Upper lobe of right lung (tissue), 1 donor: ENCODE results near the gene ARPIN. TPM values are rescaled to one million over a fixed set of nuclear protein-coding genes. Genes with fewer than 3 reads are reported as not detected.
"Not testable (repeated sequence)": the region's sequence is repeated elsewhere in the genome, so short reads cannot be mapped to it uniquely, and the experiment has no call there.

Experiments
- ATAC-seq: fragments of 200-7000 bp; cut with Tn5 transposase; one replicate; pipeline ENCODE4 v1.9.1; 2020; ENCODE audit warnings: mild to moderate bottlenecking, moderate library complexity
- DNase-seq: peaks from one replicate; pipeline ENCODE4 v3.0.0-alpha.2; 2020
- H3K27ac ChIP-seq: fragments of 200-600 bp; one replicate; pipeline ENCODE4 v1.8.0; 2022
- H3K27me3 ChIP-seq: fragments of 200-600 bp; one replicate; pipeline ENCODE4 v1.8.0; 2022; ENCODE audit warnings: mild to moderate bottlenecking
- H3K36me3 ChIP-seq: fragments of 200-600 bp; one replicate; pipeline ENCODE4 v1.8.0; 2022
- H3K4me1 ChIP-seq: fragments of 200-600 bp; one replicate; pipeline ENCODE4 v1.8.0; 2022
- H3K4me3 ChIP-seq: fragments of 200-600 bp; one replicate; pipeline ENCODE4 v1.8.0; 2022; ENCODE audit warnings: mild to moderate bottlenecking
- H3K9me3 ChIP-seq: fragments of 200-600 bp; one replicate; pipeline ENCODE4 v1.8.0; 2022
- intact Hi-C: fragments of 100-400 bp; cut with DNase I; formaldehyde crosslinking; loops from one replicate; pipeline ENCODE4 v1.11.0; 2022
- total RNA-seq: library from RNA; stranded (reverse); fragmentation: NEBNext Ultra II Directional; extraction: Animal tissue kit (Norgen Biotek cat#: 25700); gene quantifications from one replicate; pipeline ENCODE4 v1.2.1, GENCODE V29; 2021
- TF ChIP-seq, protein P1 (sequence below): fragments of 200-600 bp; IDR thresholded peaks from one replicate; pipeline ENCODE4 v1.8.0; 2022; ENCODE audit warnings: antibody characterized with exemption
- donor health status: DM: no; HTN: yes; CAD: no; lungs with severe emphysema.

Gene ARPIN
- total RNA-seq, 1 donor from 2014 or later = 30.5 TPM

DNA sequence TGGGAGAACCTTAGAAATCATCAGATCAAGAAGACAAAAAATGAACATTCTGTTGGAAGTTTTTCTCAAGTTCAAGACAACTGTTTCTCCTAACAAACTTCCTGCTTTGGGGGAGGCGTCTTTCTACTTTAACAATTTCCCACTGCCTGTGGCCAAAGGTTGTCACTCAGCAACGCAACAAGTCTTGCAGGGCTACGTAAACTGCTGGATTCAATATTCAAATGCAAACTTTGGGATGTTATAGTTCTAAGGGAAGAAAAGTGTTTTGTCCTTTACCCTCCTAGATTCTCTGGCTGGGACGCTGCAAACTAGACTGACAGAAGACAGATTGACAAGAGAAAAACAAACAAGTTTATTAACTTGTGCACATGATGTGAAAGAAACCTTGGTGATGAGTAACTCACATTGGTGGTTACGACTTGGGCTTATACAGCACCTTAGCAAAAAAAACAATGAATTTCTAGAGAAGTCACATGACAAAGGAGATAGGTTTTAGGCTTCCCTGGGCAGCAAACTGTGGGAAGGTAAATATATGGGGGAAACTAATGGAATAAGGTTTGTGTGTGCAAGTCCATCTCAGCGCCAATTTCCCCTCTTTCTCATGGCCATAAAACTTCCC, 34.0 kb upstream of the ARPIN start:
- ATAC-seq (no peak), DNase-seq (no peak)
- Histone ChIP-seq H3K4me3 (no peak overlapping the region), H3K27me3 (no peaks in the 10 kb centered on the region), H3K4me1 (no peaks in the 10 kb centered on the region), H3K36me3 (no peaks in the 10 kb centered on the region), H3K9me3 (no peaks in the 10 kb centered on the region), H3K27ac (no peak overlapping the region)
- TF ChIP-seq, protein P1, sequence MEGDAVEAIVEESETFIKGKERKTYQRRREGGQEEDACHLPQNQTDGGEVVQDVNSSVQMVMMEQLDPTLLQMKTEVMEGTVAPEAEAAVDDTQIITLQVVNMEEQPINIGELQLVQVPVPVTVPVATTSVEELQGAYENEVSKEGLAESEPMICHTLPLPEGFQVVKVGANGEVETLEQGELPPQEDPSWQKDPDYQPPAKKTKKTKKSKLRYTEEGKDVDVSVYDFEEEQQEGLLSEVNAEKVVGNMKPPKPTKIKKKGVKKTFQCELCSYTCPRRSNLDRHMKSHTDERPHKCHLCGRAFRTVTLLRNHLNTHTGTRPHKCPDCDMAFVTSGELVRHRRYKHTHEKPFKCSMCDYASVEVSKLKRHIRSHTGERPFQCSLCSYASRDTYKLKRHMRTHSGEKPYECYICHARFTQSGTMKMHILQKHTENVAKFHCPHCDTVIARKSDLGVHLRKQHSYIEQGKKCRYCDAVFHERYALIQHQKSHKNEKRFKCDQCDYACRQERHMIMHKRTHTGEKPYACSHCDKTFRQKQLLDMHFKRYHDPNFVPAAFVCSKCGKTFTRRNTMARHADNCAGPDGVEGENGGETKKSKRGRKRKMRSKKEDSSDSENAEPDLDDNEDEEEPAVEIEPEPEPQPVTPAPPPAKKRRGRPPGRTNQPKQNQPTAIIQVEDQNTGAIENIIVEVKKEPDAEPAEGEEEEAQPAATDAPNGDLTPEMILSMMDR = no peak
- intact Hi-C loops = no loop called here

- H3K27me3 ChIP-seq, H3K36me3 ChIP-seq, ATAC-seq, H3K4me1 ChIP-seq, H3K4me3 ChIP-seq, H3K9me3 ChIP-seq, DNase-seq, H3K27ac ChIP-seq, intact Hi-C loops: not testable (repeated sequence)
Measured at GRCh38 chr15:89943721-89944120, 31.0 kb upstream of the ARPIN start.

DNA sequence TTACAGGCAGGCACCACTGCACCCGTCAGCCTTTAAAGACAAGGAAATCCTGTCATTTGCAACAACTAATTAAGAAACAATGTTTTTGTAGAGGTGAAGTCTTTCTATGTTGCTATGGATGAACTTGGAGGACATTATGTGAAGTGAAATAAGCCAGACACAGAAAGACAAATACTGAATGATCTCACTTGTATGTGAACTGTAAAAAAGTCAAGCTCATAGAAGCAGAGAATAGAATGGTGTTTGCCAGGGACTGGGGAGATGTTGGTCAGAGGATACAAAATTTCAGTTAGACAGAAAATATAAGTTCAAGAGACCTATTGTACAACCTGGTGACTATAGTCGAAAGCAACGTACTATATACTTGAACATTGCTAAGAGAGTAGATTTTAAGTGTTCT, 27.2 kb upstream of the ARPIN start:
- no peaks in the 10 kb centered on the region for H3K36me3 ChIP-seq
- intact Hi-C loops = no loop called here
- no peak overlapping the region for H3K4me3 ChIP-seq
- no peaks in the 10 kb centered on the region for H3K9me3 ChIP-seq
- H3K27me3 ChIP-seq = no peaks in the 10 kb centered on the region
- no peak overlapping the region for H3K27ac ChIP-seq
- ATAC-seq (no peak), DNase-seq (no peak)
- TF ChIP-seq, protein P1 = no peak
- peaks cover 7% of the 10 kb centered on the region for H3K4me1 ChIP-seq

GRCh38 chr15:89939377-89939776, 26.6 kb upstream of the ARPIN start:
- intact Hi-C loops, H3K9me3 ChIP-seq, H3K4me1 ChIP-seq, DNase-seq, ATAC-seq, H3K27ac ChIP-seq, H3K27me3 ChIP-seq, H3K4me3 ChIP-seq, H3K36me3 ChIP-seq: not testable (repeated sequence)

DNA sequence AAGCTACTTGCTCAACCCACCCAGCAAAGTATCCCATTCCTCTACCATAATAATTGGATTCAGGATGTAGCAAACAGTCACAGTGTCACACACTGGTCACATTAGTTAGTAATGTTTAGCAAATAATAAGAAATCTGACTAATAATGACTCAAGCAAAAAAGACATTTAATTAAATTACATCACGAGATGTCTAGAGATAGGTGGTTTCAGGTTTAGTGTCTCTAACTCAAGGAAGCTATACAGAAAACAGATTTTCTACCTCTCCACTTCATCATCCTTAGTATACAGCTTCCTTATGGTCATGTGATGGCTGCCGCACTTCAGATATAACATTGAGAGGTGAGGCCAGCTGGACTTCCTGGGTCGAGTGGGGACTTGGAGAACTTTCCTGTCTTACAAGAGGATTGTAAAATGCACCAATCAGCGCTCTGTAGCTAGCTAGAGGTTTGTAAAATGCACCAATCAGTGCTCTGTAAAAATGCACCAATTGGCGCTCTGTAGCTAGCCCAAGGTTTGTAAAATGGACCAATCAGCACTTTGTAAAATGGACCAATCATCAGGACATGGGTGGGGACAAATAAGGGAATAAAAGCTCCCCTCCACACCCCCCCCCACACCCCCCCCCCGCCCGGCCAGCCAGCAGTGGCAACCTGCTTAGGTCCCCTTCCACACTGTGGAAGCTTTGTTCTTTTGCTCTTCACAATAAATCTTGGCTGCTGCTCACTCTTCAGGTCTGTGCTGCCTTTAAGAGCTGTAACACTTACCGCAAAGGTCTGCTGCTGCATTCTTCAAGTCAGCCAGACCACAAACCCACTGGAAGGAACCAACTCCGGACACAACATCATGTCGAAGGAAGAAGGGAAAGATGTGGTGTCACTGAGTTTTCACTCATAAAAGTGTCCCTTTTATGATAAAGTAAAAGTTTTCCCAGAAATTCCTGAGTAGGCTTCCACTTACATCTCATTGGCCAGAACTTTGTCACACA, 24.9 kb upstream of the ARPIN start:
- Histone ChIP-seq H3K27ac (no peak overlapping the region), H3K9me3 (no peaks in the 10 kb centered on the region), H3K4me1 (peaks cover 7% of the 10 kb centered on the region), H3K27me3 (no peaks in the 10 kb centered on the region), H3K4me3 (no peak overlapping the region), H3K36me3 (no peaks in the 10 kb centered on the region)
- ATAC-seq (no peak), DNase-seq (no peak)
- intact Hi-C loops = no loop called here
- TF ChIP-seq, protein P1 = no peak

- no peak for ATAC-seq
- intact Hi-C loops = no loop called here
- Histone ChIP-seq H3K4me3 (no peak overlapping the region), H3K27me3 (no peaks in the 10 kb centered on the region), H3K9me3 (no peaks in the 10 kb centered on the region), H3K36me3 (no peaks in the 10 kb centered on the region), H3K27ac (no peak overlapping the region), H3K4me1 (peaks cover 7% of the 10 kb centered on the region)
- DNase-seq = no peak
- TF ChIP-seq, protein P1 = no peak
Measured at GRCh38 chr15:89936786-89937265, 24.1 kb upstream of the ARPIN start.
